Measurements from ENCODE around the gene CHST7. TPM values are rescaled to one million over a fixed set of nuclear protein-coding genes. Genes with fewer than 3 reads are reported as not detected.
"Not testable (repeated sequence)": the region's sequence is repeated elsewhere in the genome, so short reads cannot be mapped to it uniquely, and the experiment has no call there.

CHST7 gene
- polyA plus RNA-seq (ENCODE audit: insufficient read length), result 6.2 TPM

- peak; percentile 22 for DNase-seq
Observed at GRCh38 chrX:46573331-46573891, at the start of gene CHST7. CHST7 (plus strand) TSS chrX:46573765; CDS start chrX:46573932, 167 bp downstream.

GRCh38 chrX:46528640-46529039, 44.9 kb upstream of the CHST7 start:
- DNase-seq, result not testable (repeated sequence)

- DNase-seq, result not testable (repeated sequence)
Observed at GRCh38 chrX:46529740-46530403, 43.7 kb upstream of the CHST7 start.

- DNase-seq, result not testable (repeated sequence)
Observed at GRCh38 chrX:46530404-46530908, 43.1 kb upstream of the CHST7 start.

DNA sequence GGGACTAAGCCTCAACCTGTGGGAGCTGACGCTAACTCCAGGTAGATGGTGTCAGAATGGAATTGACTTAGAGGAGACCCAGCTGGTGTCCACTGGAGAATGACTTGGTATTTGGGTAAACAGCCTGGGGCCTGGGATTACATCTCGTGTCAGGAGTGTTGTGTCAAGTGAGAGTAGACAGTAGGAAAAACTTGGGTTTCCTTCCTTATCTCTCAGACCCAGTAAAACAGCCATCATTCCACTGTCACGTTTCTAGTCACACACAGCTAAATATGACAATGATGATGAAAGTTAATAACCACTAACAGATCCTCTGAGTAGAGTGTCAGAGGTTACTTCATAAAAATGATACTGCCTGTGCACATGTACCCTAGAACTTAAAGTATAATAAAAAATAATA, 42.1 kb upstream of the CHST7 start:
- no peak for DNase-seq

GRCh38 chrX:46543441-46543840, 30.1 kb upstream of the CHST7 start:
- no peak for DNase-seq

DNA sequence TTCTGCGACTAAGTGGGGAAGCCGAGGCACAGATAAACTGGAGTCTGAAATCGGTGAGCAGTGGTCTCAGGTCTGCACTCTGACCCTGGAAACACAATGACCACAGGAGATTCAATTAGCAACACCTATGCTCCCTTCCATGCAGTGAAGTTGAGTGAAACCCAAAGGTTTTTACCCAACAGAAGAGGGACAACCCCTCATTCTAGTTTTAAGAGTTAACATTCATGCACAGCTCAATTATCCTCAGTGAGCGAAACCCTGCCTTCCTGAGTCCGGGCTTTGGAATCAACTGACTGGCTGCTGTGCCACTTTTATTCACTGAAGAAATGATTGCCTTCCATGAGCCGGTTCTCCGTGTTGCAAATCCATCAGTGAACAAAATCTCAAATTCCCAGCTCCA, 29.0 kb upstream of the CHST7 start:
- DNase-seq, result not testable (repeated sequence)

GRCh38 chrX:46545111-46546005, 28.2 kb upstream of the CHST7 start, which contains the start of gene ZNF674:
ZNF674 (minus strand) TSS chrX:46545421; CDS start chrX:46542087, 3,334 bp downstream.
- DNase-seq, result peak; percentile 92

GRCh38 chrX:46547857-46548256, 25.7 kb upstream of the CHST7 start:
- no peak for DNase-seq

DNA sequence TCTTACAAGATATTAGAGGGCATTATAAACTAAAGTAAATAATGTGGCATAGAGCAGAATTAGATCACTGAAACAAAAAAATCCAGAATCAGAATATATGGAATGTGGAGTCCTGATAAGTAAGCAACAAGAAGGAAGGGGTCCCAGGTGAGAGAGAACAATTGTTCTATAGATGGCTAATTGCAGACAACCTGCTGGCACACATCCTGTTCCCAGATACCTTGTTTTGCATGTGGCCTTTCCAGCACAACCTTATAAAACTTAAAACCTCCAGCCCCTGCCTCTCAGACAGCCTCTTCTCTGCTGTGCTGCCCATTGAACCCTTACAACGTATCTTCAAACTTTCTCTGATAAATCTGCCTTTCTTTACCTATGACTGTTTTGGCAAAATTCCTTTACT, 23.7 kb upstream of the CHST7 start:
- DNase-seq, result no peak

DNA sequence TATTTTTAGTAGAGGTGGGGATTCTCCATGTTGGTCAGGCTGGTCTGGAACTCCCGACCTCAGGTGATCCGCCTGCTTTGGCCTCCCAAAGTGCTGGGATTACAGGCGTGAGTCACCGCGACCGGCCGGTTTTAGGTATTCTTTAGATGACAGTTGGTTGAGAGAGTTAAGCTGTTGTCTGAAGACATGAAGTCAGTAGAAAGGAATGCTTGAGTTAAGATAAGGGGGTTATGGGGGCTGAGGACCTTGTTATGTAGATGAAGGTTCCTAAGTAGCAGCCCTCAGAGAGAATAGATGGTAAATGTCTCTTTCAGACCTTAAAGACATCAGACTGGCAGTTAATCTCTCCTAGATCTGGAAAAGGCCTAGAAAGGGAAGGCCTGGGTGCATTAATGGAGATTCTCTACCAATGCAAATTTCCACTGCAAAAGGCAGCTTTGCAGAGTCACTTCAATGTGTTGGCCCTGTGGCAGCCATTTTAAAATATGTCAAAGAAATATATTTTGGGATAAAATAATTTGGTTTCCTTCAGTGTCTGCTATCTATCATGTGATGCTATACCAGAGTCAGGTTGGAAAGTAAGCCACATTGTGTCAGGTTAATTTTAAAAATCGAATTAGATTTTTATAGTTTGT, 22.0 kb upstream of the CHST7 start:
- DNase-seq, result no peak

- no peak for DNase-seq
Observed at GRCh38 chrX:46553935-46554334, 19.6 kb upstream of the CHST7 start.

DNA sequence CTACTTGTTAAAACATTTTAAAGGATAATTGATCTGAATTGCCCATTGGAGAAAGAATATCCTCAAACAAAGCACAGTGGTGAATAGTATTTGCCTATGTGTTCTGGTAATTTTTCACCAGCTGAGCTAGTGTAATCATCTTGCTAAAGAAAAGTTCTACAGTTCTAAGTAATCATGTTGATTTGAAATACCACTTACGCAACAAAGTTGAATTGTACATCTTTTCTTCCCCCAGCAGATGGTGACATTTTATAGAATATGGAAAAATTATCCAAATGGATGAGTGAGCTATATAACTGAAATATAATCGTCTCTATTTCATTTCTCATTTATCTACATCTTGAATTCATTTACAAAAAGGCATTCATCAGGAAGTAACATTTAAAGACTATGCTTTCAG, 18.6 kb upstream of the CHST7 start:
- no peak for DNase-seq

DNA sequence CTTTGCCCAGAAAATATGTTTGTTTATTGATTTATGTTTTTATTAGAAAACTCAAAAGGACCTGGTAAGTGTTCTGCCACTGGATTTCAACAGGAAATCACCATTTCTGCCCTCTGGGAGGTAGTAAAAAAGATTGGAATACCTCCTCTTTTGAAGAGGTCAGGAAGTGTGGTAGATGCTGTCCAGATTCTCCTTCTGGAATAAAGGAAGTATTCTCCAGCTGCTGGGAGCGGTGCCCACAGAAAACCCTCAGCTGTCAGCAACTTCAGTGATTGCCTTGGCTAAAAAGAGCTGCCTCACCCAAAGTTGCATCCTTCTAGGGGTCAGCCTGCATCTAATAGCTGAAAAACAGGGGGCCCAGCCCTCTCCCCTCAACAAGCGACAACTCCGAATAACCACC, 14.5 kb upstream of the CHST7 start:
- DNase-seq, result no peak

DNA sequence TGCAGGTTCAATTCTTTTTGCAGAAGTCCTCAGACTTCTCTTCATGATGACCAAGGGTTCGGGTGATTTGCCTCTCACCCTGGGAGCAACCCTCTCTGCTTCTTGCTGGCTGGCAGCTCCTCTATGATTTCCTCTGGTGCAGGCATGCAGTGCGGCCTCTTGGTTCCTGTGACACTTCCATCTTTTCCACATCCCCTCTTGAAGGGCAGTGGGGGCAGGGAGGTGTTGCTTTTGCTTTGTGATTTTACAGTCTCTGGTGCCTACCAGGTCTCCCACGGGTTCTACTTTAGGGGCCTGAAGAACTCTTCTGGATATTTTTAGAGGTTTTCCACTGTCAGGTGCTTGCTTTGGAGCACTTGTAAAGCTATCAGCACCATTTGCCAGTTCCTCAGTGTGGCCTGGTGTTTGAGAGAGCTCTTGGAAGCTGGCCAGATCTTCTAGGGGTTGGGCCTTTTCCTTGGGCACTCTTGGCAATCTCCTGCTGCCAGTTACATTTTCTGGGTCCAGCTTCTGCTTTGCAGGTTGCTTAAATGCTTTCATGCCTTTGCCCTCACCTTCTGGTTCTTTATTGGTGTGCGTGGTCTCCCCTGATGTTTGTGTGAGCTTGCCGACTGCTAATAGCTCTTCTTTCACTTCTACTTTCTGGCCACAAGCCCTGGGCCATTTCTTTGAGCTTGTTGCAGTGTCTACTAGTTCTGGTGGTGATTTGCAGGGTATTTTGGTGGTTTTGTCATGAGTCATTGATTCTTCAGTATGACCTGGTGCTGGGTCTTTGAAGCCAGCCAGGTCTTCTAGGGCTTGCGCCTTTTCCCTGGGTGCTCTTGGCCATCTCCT, 11.5 kb upstream of the CHST7 start:
- no peak for DNase-seq

- no peak for DNase-seq
Observed at GRCh38 chrX:46567388-46567787, 6.2 kb upstream of the CHST7 start.

DNA sequence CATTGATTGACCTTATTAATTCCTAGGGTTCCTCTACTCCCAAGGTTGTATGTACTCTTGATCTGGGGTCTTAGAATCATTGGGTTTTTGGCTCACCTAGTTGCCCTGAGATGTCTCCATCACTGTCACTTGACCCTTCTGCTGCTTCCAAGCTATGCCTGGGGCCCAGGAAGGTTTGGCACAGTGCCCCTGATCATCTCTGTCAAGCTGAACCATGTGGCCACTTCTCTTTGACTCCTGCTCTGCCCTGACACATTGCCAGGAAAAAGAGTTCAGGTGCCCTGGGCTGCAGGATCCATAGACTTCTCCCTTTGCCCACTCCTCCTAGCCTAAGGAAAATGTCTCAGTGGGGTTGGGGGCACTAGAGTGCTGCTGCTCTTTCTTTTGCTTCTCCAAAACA, 3.9 kb upstream of the CHST7 start:
- no peak for DNase-seq

DNA sequence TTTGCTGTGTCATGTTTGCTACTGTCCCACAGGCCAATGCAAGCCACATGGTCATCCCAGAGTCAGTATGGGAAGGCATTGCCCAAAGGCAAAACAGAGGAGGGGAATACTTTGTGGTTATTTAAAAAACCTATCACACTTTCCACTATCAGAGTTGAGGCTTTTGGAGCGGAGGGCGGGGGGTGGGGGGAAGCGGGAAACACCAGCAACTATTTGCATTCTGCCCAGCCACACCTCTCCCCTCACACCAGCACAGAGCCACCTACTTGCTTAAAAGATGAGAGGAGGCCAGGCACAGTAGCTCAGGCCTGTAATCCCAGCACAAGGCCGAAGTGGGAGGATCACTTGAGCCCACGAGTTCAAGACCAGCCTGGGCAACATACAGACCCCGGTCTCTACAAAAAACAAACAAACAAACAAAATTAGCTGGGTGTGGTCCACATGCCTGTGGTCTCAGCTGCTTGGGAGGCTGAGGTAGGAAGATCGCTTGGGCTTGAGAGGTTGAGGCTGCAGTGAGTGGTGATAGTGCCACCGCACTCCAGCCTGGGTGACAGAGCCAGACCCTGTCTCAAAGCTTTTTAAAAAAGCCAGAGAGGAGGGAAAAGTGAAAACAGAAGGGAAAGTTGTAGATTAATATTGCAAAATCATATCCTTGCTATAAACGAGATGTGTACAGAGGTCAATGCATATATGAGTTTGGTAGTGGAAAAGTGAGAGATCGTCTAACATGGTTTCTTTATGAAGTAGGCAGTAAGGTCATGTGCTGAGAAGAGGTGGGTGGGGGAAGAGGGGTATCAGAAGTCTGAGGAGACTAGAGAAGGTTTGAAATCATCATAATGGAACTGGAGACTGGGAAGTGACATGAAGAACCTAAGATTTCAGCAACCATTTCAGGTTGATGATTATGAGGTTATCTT, 1.9 kb upstream of the CHST7 start:
- no peak for DNase-seq

- DNase-seq, result no peak
Observed at GRCh38 chrX:46572340-46572936, 1.1 kb upstream of the CHST7 start.

Data from hindlimb muscle (tissue), 1 donor.